DOHH2 (cell line): ENCODE data around the gene OPTC.

Source experiments
- EZH2phosphoT487 ChIP-seq: fragments of 200-600 bp; sonication (generic); IDR thresholded peaks from 2 replicates; pipeline ENCODE4 v1.6.1; 2017; ENCODE audit warnings: borderline replicate concordance, mild to moderate bottlenecking, antibody characterized with exemption, low read length, moderate library complexity, mixed read lengths
- TF ChIP-seq, protein P1 (sequence below): fragments of 200-600 bp; sonication (generic); IDR thresholded peaks from one replicate; pipeline ENCODE4 v1.5.1; 2014; ENCODE audit warnings: antibody characterized with exemption, mild to moderate bottlenecking, low read depth, low read length; ENCODE audit not compliant: poor library complexity, severe bottlenecking

DNA sequence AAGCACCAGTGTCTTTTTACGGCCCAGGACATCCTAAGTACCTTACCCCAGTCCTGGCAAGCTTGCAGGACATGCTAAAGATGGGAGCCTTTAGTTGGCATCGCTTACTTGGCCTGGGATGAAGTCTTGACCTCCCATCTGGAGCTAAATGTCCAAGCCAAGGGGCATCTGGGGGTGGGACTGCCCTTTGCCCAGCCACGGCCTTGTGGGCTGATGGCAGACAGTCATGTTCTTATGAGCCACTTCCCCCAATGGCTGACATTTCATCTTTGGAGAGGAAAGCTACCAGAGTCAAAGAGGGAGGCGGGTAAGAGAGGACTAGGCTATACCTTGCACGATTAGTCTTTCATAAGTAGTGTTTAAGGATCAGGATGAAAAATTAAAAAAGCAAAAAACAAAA, 32.2 kb downstream of the OPTC start:
- TF ChIP-seq, protein P1, sequence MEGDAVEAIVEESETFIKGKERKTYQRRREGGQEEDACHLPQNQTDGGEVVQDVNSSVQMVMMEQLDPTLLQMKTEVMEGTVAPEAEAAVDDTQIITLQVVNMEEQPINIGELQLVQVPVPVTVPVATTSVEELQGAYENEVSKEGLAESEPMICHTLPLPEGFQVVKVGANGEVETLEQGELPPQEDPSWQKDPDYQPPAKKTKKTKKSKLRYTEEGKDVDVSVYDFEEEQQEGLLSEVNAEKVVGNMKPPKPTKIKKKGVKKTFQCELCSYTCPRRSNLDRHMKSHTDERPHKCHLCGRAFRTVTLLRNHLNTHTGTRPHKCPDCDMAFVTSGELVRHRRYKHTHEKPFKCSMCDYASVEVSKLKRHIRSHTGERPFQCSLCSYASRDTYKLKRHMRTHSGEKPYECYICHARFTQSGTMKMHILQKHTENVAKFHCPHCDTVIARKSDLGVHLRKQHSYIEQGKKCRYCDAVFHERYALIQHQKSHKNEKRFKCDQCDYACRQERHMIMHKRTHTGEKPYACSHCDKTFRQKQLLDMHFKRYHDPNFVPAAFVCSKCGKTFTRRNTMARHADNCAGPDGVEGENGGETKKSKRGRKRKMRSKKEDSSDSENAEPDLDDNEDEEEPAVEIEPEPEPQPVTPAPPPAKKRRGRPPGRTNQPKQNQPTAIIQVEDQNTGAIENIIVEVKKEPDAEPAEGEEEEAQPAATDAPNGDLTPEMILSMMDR: no peak
- no peak for TF ChIP-seq EZH2phosphoT487
